HG03354 (cell line): ENCODE results near the gene BIRC2.
"Not testable (repeated sequence)": the region's sequence is repeated elsewhere in the genome, so short reads cannot be mapped to it uniquely, and the experiment has no call there.

Source experiments
- ATAC-seq: cut with Tn5 transposase; IDR thresholded peaks from one replicate; pipeline ENCODE4 v1.9.1; 2021; ENCODE audit warnings: mild to moderate bottlenecking; ENCODE audit not compliant: unreplicated experiment, poor library complexity, severe bottlenecking

Gene BIRC2

GRCh38 chr11:102367364-102367763 is 20.4 kb downstream of the BIRC2 start:
- ATAC-seq = no peak

DNA sequence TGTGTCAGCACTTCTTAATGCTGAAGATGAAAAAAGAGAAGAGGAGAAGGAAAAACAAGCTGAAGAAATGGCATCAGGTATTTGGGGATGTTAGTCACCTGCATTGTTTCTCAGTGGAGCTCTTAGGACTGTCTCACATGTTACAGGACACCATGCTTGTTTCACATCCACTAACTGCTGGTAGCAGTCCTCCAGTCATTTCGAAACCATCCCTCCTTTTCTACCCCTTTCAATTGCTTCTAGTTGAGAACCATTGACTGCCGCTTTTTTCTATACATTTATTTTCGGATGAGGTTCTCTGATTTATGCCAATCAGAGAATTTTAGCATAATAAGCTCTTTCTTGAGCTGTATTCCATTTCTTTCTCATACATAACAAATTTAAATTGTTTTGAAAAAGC is 21.5 kb downstream of the BIRC2 start:
- ATAC-seq = peak; percentile 100

DNA sequence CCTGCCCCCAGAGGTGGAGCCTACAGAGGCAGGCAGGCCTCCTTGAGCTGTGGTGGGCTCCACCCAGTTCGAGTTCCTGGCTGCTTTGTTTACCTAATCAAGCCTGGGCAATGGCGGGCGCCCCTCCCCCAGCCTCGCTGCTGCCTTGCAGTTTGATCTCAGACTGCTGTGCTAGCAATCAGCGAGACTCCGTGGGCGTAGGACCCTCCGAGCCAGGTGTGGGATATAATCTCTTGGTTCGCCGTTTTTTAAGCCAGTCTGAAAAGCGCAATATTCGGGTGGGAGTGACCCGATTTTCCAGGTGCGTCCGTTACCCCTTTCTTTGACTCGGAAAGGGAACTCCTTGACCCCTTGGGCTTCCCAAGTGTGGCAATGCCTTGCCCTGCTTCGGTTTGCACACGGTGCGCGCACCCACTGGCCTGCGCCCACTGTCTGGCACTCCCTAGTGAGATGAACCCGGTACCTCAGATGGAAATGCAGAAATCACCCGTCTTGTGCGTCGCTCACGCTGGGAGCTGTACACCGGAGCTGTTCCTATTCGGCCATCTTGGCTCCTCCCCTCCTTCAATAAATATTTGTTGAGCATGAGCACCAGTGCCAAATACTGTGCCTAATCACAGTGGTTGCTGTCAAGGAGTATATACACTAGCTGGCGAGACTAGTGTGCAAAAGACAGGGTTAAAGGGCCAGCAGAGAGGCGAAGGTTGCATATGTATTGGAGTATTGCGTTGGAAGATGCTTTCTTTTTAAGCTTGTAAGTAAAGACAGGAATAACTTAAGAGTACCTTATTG is 27.8 kb downstream of the BIRC2 start:
- not testable (repeated sequence) for ATAC-seq

DNA sequence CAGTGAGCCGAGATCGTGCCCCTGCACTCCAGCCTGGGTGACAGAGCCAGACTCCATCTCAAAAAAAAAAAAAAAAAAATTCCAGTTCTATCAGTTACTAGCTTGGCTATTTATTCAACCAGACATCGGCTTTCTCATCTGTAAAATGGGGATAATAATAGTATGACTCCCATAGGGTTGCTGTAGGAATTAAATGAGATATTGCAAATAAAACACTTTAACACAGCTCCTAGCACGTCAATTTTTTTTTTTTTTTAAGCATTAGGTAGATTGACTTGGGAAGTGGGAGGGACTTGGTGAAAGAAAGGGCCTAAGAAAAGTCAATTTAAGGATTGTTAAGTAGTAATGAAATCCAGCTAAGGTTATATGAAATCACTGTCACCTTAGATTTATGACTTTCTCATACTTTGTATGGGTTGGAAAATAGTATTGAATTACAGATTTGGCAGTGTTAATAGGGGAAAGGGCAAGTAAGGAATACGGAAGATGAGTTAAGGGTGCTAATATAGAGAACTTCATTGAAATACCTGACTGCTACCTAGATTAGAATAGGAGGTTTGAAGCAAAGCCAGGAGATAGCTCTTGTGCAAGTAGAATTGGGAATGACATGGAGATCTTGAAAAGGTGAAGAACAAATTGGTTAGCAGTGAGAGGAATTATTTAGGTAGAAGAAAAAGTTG is 28.8 kb downstream of the BIRC2 start:
- no peak for ATAC-seq

DNA sequence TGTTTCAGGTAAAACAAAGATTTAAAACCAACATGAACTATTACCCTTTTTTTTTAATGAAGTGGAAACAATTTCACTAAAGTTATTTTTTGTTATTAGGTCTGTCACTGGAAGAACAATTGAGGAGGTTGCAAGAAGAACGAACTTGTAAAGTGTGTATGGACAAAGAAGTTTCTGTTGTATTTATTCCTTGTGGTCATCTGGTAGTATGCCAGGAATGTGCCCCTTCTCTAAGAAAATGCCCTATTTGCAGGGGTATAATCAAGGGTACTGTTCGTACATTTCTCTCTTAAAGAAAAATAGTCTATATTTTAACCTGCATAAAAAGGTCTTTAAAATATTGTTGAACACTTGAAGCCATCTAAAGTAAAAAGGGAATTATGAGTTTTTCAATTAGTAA is 30.9 kb downstream of the BIRC2 start:
- no peak for ATAC-seq

- ATAC-seq = no peak
Measured at GRCh38 chr11:102378818-102379217, 31.8 kb downstream of the BIRC2 start.

DNA sequence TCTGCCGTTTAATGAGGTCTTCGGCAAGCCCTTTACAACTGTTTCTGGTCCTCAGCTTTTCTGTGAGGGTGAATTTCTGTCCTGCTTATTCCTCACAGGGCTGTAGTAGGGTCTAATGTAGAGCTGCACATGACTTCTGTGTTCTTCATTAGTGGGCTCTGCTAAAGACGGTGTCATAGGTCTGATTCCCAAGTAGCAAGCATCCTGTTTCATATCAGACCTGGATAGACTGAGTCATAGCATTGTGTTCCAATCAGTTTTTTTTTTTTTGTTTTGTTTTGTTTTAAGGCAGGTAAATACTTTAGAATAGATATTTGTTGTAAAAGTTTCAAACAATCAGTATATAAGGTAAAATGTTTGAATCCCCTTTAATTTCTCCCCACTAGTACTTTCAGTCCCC is 35.4 kb downstream of the BIRC2 start:
- ATAC-seq = no peak

GRCh38 chr11:102383839-102384238 is 36.8 kb downstream of the BIRC2 start:
- ATAC-seq = no peak

DNA sequence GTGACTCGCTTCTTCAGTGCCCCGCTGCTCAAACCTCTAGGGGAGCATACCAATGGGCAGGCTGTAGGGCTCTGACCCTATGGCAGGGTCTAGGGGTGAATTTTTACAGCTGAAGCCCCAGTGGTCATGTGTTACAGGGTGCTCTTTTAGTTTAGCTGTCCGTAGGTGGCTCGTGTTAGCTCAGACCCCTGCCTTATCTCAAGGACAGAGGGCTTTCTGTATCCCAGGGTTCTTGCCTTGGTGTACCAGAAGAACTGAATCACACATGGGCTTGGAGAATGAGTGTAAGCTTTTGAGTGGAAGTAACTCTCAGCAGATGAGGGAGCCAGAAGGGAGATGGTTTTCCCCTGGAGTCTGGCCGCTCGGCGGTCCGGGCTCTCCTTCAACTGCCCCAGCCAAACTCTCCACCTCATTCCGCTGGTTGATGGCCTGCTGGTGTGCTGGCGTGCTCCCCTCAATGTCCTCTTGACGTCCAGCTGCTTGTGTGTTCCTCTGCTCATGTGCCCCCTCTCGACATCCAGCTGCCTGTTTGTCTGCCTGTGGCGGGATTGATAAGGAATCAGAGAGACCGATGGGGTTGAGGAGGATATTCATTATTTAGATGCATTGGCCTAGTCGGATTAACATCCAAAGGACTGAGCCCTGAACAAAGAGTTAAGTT is 37.5 kb downstream of the BIRC2 start:
- ATAC-seq = no peak

DNA sequence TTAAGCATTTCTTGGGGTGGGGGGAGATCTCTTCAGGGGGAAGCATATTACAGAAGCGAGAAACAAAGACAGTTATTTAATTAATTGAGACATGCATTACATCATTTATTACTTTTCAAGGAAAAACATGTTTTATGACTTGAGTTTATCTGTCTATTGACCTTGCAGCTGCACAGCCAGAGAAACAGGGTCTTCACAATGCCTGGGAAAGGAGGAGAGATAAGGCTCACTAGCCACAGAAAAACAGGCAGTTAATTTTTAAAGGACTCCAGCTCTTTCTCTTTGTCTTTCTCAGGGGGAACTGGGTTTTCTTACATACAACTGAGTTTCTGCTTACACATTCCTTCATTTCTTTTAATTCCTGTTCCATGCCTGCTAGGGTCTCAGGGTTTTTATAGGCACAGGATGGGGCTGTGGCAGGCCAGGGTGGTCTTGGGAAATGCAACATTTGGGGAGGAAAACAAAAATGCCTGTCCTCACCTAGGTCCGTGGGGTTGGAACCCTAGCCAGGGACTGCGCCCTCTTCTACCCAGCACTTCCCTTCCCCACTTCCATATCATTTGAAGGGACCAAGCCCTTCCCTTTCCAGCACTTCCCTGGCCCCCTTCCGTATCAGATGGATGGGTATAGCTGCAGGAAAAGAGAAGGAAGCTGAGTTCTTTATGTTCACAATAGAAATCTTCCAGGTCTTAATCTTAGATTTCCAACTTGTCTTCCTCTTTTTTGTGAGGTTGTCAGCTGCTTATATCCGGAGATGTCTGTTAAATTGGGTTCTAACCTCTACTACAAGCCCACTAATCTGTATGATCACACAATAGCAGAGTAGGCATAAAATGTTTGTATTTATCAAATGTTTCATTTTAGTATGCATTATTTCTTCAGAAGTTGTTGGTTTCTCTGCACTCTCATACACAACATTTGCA is 38.3 kb downstream of the BIRC2 start:
- no peak for ATAC-seq

DNA sequence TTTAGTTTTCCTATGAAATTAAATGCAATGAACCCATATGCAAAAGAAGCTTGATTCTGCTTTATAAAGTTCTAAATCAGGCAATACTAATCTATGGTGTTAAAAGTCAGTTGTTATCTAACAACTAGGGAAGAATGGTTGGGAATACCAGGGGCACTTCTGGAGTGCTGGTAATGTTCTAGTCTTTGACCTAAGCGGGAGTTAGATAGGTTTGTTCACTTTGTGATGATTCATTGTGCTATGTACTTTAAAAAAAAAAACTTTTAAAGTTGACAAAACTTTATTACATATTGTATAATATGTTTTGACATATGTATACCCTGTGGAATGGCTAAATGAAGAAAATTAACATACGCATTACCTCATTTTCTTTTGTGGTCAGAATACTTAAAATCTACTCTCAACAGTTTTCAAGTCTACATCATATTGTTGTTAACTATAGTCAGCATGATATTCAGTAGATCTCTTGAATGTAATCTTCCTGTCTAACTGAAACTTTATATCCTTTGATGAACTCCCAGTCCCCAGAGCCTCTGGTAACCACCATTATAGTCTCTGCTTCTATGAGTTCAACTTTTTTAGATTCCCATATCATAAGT is 39.2 kb downstream of the BIRC2 start:
- no peak for ATAC-seq

- ATAC-seq = no peak
Measured at GRCh38 chr11:102387043-102387781, 40.2 kb downstream of the BIRC2 start.

DNA sequence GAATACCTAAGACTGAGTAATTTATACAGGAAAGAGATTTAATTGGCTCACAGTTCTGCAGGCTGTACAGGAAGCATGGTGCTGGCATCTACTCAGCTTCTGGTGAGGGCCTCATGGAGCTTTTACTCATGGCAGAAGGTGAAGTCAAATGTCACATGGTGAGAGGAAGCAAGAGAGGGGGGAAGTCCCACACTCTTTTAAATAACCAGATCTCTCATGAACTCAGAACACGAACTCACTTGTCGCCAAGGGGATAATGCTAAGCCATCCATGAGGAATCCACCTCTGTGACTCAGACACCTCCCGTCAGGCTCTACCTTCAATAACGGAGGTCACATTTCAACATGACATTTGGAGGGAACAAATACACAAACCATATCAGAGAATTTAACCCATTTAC is 42.2 kb downstream of the BIRC2 start:
- ATAC-seq = no peak

GRCh38 chr11:102390667-102391465 is 43.9 kb downstream of the BIRC2 start:
- ATAC-seq = peak; percentile 89

GRCh38 chr11:102391549-102392237 is 44.7 kb downstream of the BIRC2 start:
- ATAC-seq = no peak

DNA sequence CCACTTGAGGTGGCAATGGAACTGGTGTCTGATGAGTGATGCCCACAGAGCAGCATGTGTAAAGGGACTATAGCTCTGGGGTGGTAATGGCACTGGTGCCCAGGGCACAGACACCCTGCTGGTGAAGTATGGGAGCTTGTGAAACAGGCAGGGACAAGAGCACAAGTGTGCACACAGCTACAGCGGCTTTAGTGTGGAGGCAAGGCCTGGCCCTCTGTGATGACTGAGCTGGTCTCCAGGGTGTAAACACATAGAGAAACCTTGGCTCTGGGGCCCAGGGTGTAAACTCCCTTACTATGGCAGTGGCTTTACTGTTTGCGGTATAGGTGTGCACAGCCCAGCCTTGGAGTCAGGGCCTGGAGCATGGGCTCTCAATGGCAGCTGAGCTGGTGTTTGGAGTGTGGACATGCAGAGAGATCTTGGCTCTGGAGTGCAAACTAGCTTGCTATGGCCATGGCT is 46.3 kb downstream of the BIRC2 start:
- ATAC-seq = no peak

DNA sequence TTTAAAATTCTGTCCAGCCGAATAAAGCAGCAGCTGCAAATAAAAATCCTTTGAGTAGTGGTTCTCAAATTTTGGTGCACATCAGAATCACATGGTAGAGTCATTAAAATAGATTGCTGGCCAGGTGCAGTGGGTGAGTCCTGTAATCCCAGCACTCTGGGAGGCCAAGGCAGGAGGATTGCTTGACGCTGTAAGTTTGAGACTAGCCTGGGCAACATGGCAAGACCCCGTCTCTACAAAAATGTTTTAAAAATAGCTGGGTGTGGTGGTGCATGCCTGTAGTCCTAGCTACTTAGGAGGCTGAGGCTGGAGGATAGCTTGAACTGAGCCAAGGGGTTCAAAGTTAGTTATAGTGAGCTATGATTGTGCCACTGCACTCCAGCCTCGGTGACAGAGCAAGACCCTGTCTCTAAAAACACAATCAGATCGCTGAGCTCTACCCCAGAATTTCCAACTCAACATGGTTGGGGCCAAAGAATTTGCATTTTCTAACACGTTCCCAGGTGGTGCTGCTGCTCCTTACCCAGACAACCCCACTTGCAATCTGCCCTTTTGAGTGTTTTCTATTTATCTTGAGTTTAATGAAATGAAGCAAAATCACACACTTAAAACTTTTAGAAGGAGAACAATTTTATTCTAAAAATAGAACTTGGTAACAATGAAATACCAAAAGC is 48.8 kb downstream of the BIRC2 start:
- no peak for ATAC-seq
